Activated CD8-positive, alpha-beta T cell treated with anti-CD3 and anti-CD28 coated beads, Interleukin-2, amount 10 ng/mL, durations not matched to agents 7 days and 5 days (primary cell): ENCODE data around the gene PPP4R3B. TPM values are rescaled to one million over a fixed set of nuclear protein-coding genes. Genes with fewer than 3 reads are reported as not detected.

Source experiments
- ATAC-seq: fragments of 150-1000 bp; cut with Tn5 transposase; one replicate; pipeline ENCODE4 v1.10.0; 2021; ENCODE audit warnings: moderate library complexity
- CTCF ChIA-PET: fragments of 350-600 bp; sonication (Branson Sonifier 250); formaldehyde crosslinking; loops from one replicate; lab custom pipeline; 2021; ENCODE audit warnings: antibody characterized with exemption; lab: Charles Lee
- POLR2A ChIA-PET: fragments of 350-600 bp; sonication (Branson Sonifier 250); formaldehyde crosslinking; loops from one replicate; lab custom pipeline; 2021; ENCODE audit warnings: antibody characterized with exemption; lab: Charles Lee
- DNase-seq: peaks from one replicate; pipeline ENCODE4 v3.0.0-alpha.2; 2020
- H3K27ac Mint-ChIP-seq: one replicate; pipeline ENCODE4 v1.8.0; 2021; ENCODE audit warnings: mild to moderate bottlenecking, mixed read lengths
- H3K27me3 Mint-ChIP-seq: one replicate; pipeline ENCODE4 v1.8.0; 2021; ENCODE audit warnings: low read depth, mixed read lengths
- H3K36me3 Mint-ChIP-seq: one replicate; pipeline ENCODE4 v1.8.0; 2021; ENCODE audit warnings: low read depth, mixed read lengths
- H3K4me1 Mint-ChIP-seq: one replicate; pipeline ENCODE4 v1.8.0; 2021; ENCODE audit warnings: low read depth, mixed read lengths
- H3K4me3 Mint-ChIP-seq: one replicate; pipeline ENCODE4 v1.8.0; 2021; ENCODE audit warnings: mild to moderate bottlenecking, mixed read lengths
- H3K9me3 Mint-ChIP-seq: one replicate; pipeline ENCODE4 v1.8.0; 2022; ENCODE audit warnings: mixed read lengths; ENCODE audit not compliant: insufficient read depth
- total RNA-seq, 2 experiments: library from RNA; stranded (reverse); gene quantifications; one replicate each; pipeline ENCODE4 v1.2.3, GENCODE V29; 2021

The PPP4R3B gene
- total RNA-seq: 10 to 100 TPM; 67.6 to 68.2 TPM

GRCh38 chr2:55617175-55618024 lies at the start of gene PPP4R3B:
Gene PPP4R3B (minus strand): TSS chr2:55617622. CDS start chr2:55617285, 337 bp downstream.
- no peak within 1 kb of the TSS for H3K4me3 Mint-ChIP-seq
- DNase-seq (peak; percentile 99), ATAC-seq (peak; percentile 91)
- H3K27ac Mint-ChIP-seq: no peak within 1 kb of the TSS
- ChIA-PET CTCF (interaction anchor here (0.6 to 1.3 kb wide), 3 partner anchors 9 to 25 kb away, joined by 3 to 4 read pairs (median 3); no protein-coding TSS in a partner anchor), POLR2A (interaction anchor here (0.8 to 2.9 kb wide), 15 partner anchors 9 to 395 kb away, joined by 3 to 16 read pairs (median 4); partner anchors contain the start of genes CFAP36, CLHC1, PNPT1 and RPS27A)
- peaks cover 25% of the 10 kb centered on the region for H3K36me3 Mint-ChIP-seq
- H3K27me3 Mint-ChIP-seq: no peaks in the 10 kb centered on the region
- H3K9me3 Mint-ChIP-seq: no peaks in the 10 kb centered on the region
- H3K4me1 Mint-ChIP-seq: peaks cover 46% of the 10 kb centered on the region

- no peak for DNase-seq
- ChIA-PET CTCF (no interaction called here), POLR2A (no interaction called here)
Measured at GRCh38 chr2:55653255-55653654, 35.8 kb upstream of the PPP4R3B start.

GRCh38 chr2:55649211-55649610 lies 31.8 kb upstream of the PPP4R3B start:
- H3K27ac Mint-ChIP-seq: no peak overlapping the region
- no peaks in the 10 kb centered on the region for H3K27me3 Mint-ChIP-seq
- H3K36me3 Mint-ChIP-seq: peaks cover 32% of the 10 kb centered on the region
- no peaks in the 10 kb centered on the region for H3K4me1 Mint-ChIP-seq
- POLR2A ChIA-PET: no interaction called here
- ATAC-seq: no peak
- no peaks in the 10 kb centered on the region for H3K9me3 Mint-ChIP-seq
- DNase-seq: no peak
- no peak overlapping the region for H3K4me3 Mint-ChIP-seq
- CTCF ChIA-PET: no interaction called here

More at GRCh38 chr2:55653255-55653654, 35.8 kb upstream of the PPP4R3B start:
- H3K27me3 Mint-ChIP-seq: no peaks in the 10 kb centered on the region
- no peak for ATAC-seq
- H3K4me1 Mint-ChIP-seq: no peaks in the 10 kb centered on the region
- no peak overlapping the region for H3K4me3 Mint-ChIP-seq
- H3K27ac Mint-ChIP-seq: no peak overlapping the region
- peaks cover 41% of the 10 kb centered on the region for H3K36me3 Mint-ChIP-seq
- no peaks in the 10 kb centered on the region for H3K9me3 Mint-ChIP-seq

GRCh38 chr2:55636831-55637230 lies 19.4 kb upstream of the PPP4R3B start:
- no peaks in the 10 kb centered on the region for H3K9me3 Mint-ChIP-seq
- peaks cover 38% of the 10 kb centered on the region for H3K36me3 Mint-ChIP-seq
- H3K27me3 Mint-ChIP-seq: no peaks in the 10 kb centered on the region
- ChIA-PET CTCF (interaction anchor here (0.8 to 1.3 kb wide), 2 partner anchors 9 to 19 kb away, joined by 3 read pairs; no protein-coding TSS in a partner anchor), POLR2A (interaction anchor here (1.1 kb wide), 1 partner anchor 18 kb away, joined by 4 read pairs; no protein-coding TSS in a partner anchor)
- no peak overlapping the region for H3K4me3 Mint-ChIP-seq
- H3K27ac Mint-ChIP-seq: no peak overlapping the region
- no peaks in the 10 kb centered on the region for H3K4me1 Mint-ChIP-seq
- DNase-seq (no peak), ATAC-seq (no peak)

- POLR2A ChIA-PET: interaction anchor here (1.5 kb wide), 1 partner anchor 10 kb away, joined by 5 read pairs; no protein-coding TSS in a partner anchor
Measured at GRCh38 chr2:55628931-55629330, 11.5 kb upstream of the PPP4R3B start.

GRCh38 chr2:55627915-55628314 lies 10.5 kb upstream of the PPP4R3B start:
- Mint-ChIP-seq H3K27ac (no peak overlapping the region), H3K9me3 (no peaks in the 10 kb centered on the region), H3K4me3 (no peak overlapping the region), H3K4me1 (peaks cover 6% of the 10 kb centered on the region), H3K27me3 (no peaks in the 10 kb centered on the region), H3K36me3 (peaks cover 33% of the 10 kb centered on the region)
- ChIA-PET CTCF (no interaction called here), POLR2A (interaction anchor here (0.5 kb wide), 1 partner anchor 49 kb away, joined by 4 read pairs; no protein-coding TSS in a partner anchor)
- DNase-seq (no peak), ATAC-seq (no peak)

More at GRCh38 chr2:55628931-55629330, 11.5 kb upstream of the PPP4R3B start:
- Mint-ChIP-seq H3K4me1 (peaks cover 2% of the 10 kb centered on the region), H3K27ac (no peak overlapping the region), H3K36me3 (peaks cover 36% of the 10 kb centered on the region), H3K4me3 (no peak overlapping the region), H3K27me3 (no peaks in the 10 kb centered on the region), H3K9me3 (no peaks in the 10 kb centered on the region)
- ATAC-seq (no peak), DNase-seq (no peak)
- CTCF ChIA-PET: no interaction called here

- no peak for DNase-seq
- ATAC-seq: no peak
- Mint-ChIP-seq H3K36me3 (peaks cover 14% of the 10 kb centered on the region), H3K27me3 (no peaks in the 10 kb centered on the region), H3K4me3 (no peak overlapping the region), H3K4me1 (peaks cover 35% of the 10 kb centered on the region), H3K27ac (no peak overlapping the region), H3K9me3 (no peaks in the 10 kb centered on the region)
- ChIA-PET POLR2A (no interaction called here), CTCF (no interaction called here)
Measured at GRCh38 chr2:55621802-55622201, 4.4 kb upstream of the PPP4R3B start.

- Mint-ChIP-seq H3K36me3 (peaks cover 12% of the 10 kb centered on the region), H3K4me1 (peaks cover 42% of the 10 kb centered on the region), H3K9me3 (no peaks in the 10 kb centered on the region), H3K4me3 (no peak overlapping the region), H3K27me3 (no peaks in the 10 kb centered on the region), H3K27ac (peak overlapping the region; percentile 41)
- ATAC-seq (no peak), DNase-seq (peak; percentile 28)
- ChIA-PET POLR2A (no interaction called here), CTCF (interaction anchor here (1.4 kb wide), 1 partner anchor 19 kb away, joined by 3 read pairs; no protein-coding TSS in a partner anchor)
Measured at GRCh38 chr2:55620123-55620779, 2.8 kb upstream of the PPP4R3B start.

- H3K4me3 Mint-ChIP-seq: no peak overlapping the region
- peak; percentile 20 for ATAC-seq
- peaks cover 48% of the 10 kb centered on the region for H3K4me1 Mint-ChIP-seq
- CTCF ChIA-PET: interaction anchor here (0.6 to 1.3 kb wide), 4 partner anchors 8 to 99 kb away, joined by 3 to 5 read pairs (median 4); partner anchors contain the start of gene CFAP36
- peaks cover 19% of the 10 kb centered on the region for H3K36me3 Mint-ChIP-seq
- no peak overlapping the region for H3K27ac Mint-ChIP-seq
- no peaks in the 10 kb centered on the region for H3K9me3 Mint-ChIP-seq
- POLR2A ChIA-PET: interaction anchor here (0.8 to 2.9 kb wide), 11 partner anchors 8 to 396 kb away, joined by 3 to 16 read pairs (median 4); partner anchors contain the start of genes CFAP36, CLHC1, PNPT1 and RPS27A
- H3K27me3 Mint-ChIP-seq: no peaks in the 10 kb centered on the region
- peak; percentile 66 for DNase-seq
Measured at GRCh38 chr2:55618275-55619055, 1.0 kb upstream of the PPP4R3B start.

GRCh38 chr2:55618025-55618274 lies 528 bp upstream of the PPP4R3B start:
- Mint-ChIP-seq H3K4me1 (peaks cover 51% of the 10 kb centered on the region), H3K27ac (no peak overlapping the region), H3K27me3 (no peaks in the 10 kb centered on the region), H3K36me3 (peaks cover 23% of the 10 kb centered on the region), H3K9me3 (no peaks in the 10 kb centered on the region), H3K4me3 (no peak overlapping the region)
- ChIA-PET CTCF (interaction anchor here (0.6 to 1.3 kb wide), 4 partner anchors 9 to 98 kb away, joined by 3 to 5 read pairs (median 4); partner anchors contain the start of gene CFAP36), POLR2A (interaction anchor here (0.8 to 2.9 kb wide), 12 partner anchors 8 to 395 kb away, joined by 3 to 16 read pairs (median 4); partner anchors contain the start of genes CFAP36, CLHC1, PNPT1 and RPS27A)
- DNase-seq (no peak), ATAC-seq (no peak)
